MM.1S (cell line): Measurements from ENCODE around the gene TKTL2.

Experiments
- DNase-seq: peaks from one replicate; pipeline ENCODE4 v3.0.0-alpha.2; 2015
- H2AFZ ChIP-seq: fragments of 300-600 bp; sonication (generic); 2 replicates; pipeline ENCODE4 v1.6.0; 2016; ENCODE audit warnings: antibody characterized with exemption, low read length
- H3F3A ChIP-seq: fragments of 300-600 bp; sonication (generic); 2 replicates; pipeline ENCODE4 v1.6.1; 2016; ENCODE audit warnings: mild to moderate bottlenecking, antibody characterized with exemption, low read length, moderate library complexity, mixed read lengths; ENCODE audit not compliant: insufficient read depth
- H3K27ac ChIP-seq: fragments of 300-600 bp; sonication (generic); 2 replicates; pipeline ENCODE4 v1.5.1; 2016; ENCODE audit warnings: mild to moderate bottlenecking, low read length
- H3K27me3 ChIP-seq: fragments of 300-600 bp; sonication (generic); replicated peaks from 2 replicates; pipeline ENCODE4 v1.6.0; 2016; ENCODE audit warnings: low read length; ENCODE audit not compliant: insufficient read depth
- H3K36me3 ChIP-seq: fragments of 300-600 bp; sonication (generic); replicated peaks from 2 replicates; pipeline ENCODE4 v1.6.1; 2016; ENCODE audit warnings: mild to moderate bottlenecking, low read length, mixed read lengths; ENCODE audit not compliant: insufficient read depth
- H3K4me1 ChIP-seq: fragments of 300-600 bp; sonication (generic); 2 replicates; pipeline ENCODE4 v1.6.1; 2016; ENCODE audit warnings: low read length, mixed read lengths
- H3K4me2 ChIP-seq: fragments of 300-600 bp; sonication (generic); 2 replicates; pipeline ENCODE4 v1.6.0; 2016; ENCODE audit warnings: low read depth, low read length
- H3K4me3 ChIP-seq: fragments of 300-600 bp; sonication (generic); 2 replicates; pipeline ENCODE4 v1.5.1; 2016; ENCODE audit warnings: low read length, mixed read lengths
- H3K79me2 ChIP-seq: fragments of 300-600 bp; sonication (generic); 2 replicates; pipeline ENCODE4 v1.6.1; 2016; ENCODE audit warnings: mixed run types, low read length, mixed read lengths
- H3K9ac ChIP-seq: fragments of 300-600 bp; sonication (generic); 2 replicates; pipeline ENCODE4 v1.6.1; 2016; ENCODE audit warnings: low read length, mixed read lengths
- H3K9me2 ChIP-seq: fragments of 300-600 bp; sonication (generic); replicated peaks from 2 replicates; pipeline ENCODE4 v1.6.1; 2016; ENCODE audit warnings: mild to moderate bottlenecking, low read length, mixed read lengths; ENCODE audit not compliant: insufficient read depth
- H3K9me3 ChIP-seq: fragments of 300-600 bp; sonication (generic); replicated peaks from 2 replicates; pipeline ENCODE4 v1.6.1; 2016; ENCODE audit warnings: mild to moderate bottlenecking, low read length, mixed read lengths; ENCODE audit not compliant: insufficient read depth
- H4K20me1 ChIP-seq: fragments of 300-600 bp; sonication (generic); 2 replicates; pipeline ENCODE4 v1.6.1; 2016; ENCODE audit warnings: mild to moderate bottlenecking, low read length, moderate library complexity, mixed read lengths; ENCODE audit not compliant: insufficient read depth
- CTCF ChIP-seq: fragments of 300-600 bp; sonication (generic); IDR thresholded peaks from 2 replicates; pipeline ENCODE4 v1.5.1; 2016; ENCODE audit warnings: antibody characterized with exemption, low read length, mixed read lengths
- EZH2 ChIP-seq: fragments of 300-600 bp; sonication (generic); optimal IDR thresholded peaks from 2 replicates; pipeline ENCODE3; 2017; ENCODE audit warnings: low read depth, mild to moderate bottlenecking, antibody characterized with exemption, low read length, mixed read lengths
- EZH2phosphoT487 ChIP-seq: fragments of 300-600 bp; sonication (generic); IDR thresholded peaks from 2 replicates; pipeline ENCODE4 v1.6.1; 2018; ENCODE audit warnings: antibody characterized with exemption, low read length

The TKTL2 gene, protein sequence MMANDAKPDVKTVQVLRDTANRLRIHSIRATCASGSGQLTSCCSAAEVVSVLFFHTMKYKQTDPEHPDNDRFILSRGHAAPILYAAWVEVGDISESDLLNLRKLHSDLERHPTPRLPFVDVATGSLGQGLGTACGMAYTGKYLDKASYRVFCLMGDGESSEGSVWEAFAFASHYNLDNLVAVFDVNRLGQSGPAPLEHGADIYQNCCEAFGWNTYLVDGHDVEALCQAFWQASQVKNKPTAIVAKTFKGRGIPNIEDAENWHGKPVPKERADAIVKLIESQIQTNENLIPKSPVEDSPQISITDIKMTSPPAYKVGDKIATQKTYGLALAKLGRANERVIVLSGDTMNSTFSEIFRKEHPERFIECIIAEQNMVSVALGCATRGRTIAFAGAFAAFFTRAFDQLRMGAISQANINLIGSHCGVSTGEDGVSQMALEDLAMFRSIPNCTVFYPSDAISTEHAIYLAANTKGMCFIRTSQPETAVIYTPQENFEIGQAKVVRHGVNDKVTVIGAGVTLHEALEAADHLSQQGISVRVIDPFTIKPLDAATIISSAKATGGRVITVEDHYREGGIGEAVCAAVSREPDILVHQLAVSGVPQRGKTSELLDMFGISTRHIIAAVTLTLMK

GRCh38 chr4:163473576-163473975 lies at the start of gene TKTL2:
TKTL2 (minus strand) TSS chr4:163473754; CDS start chr4:163473734, 20 bp downstream.
- Histone ChIP-seq H3K27ac (no peak within 1 kb of the TSS), H2AFZ (no peak within 1 kb of the TSS), H3K27me3 (no peaks in the 10 kb centered on the region), H3K36me3 (no peaks in the 10 kb centered on the region), H4K20me1 (no peaks in the 10 kb centered on the region), H3K9ac (no peak within 1 kb of the TSS), H3F3A (no peaks in the 10 kb centered on the region), H3K79me2 (no peaks in the 10 kb centered on the region), H3K4me1 (no peaks in the 10 kb centered on the region), H3K4me3 (no peak within 1 kb of the TSS), H3K9me3 (no peaks in the 10 kb centered on the region), H3K9me2 (no peaks in the 10 kb centered on the region), H3K4me2 (no peak within 1 kb of the TSS)
- TF ChIP-seq CTCF, result no peak
- TF ChIP-seq EZH2phosphoT487, result no peak
- TF ChIP-seq EZH2, result no peak
- DNase-seq, result no peak

DNA sequence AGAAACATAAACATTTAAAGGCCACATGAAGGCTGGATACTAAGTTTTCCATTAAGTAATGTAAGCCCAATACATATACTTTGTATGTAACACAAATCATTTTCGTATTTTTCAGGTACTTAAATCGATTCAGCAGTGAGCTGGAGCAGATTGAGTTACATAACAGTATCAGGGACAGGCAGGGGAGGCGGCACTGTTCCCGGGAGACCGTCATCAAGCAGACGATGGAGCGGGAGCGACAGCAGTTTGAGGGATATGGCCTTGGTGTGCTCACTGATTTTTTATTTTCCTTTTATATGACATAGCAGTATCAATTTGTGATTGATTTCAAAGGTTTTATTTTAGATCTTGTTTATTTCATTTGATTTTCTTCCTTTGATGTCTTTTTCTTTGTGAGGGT lies 41.6 kb upstream of the TKTL2 start:
- no peak for DNase-seq
- no peak overlapping the region for H3K27ac ChIP-seq
- TF ChIP-seq CTCF, result no peak
- TF ChIP-seq EZH2, result no peak
- H3K4me2 ChIP-seq, result no peak overlapping the region
- H3K9me2 ChIP-seq, result no peaks in the 10 kb centered on the region
- H3K4me3 ChIP-seq, result no peak overlapping the region
- peaks cover 28% of the 10 kb centered on the region for H3K79me2 ChIP-seq
- no peaks in the 10 kb centered on the region; the same call in 1 of the 2 replicates for H4K20me1 ChIP-seq
- no peaks in the 10 kb centered on the region for H3F3A ChIP-seq
- peaks cover 11% of the 10 kb centered on the region; the same call in 1 of the 2 replicates for H3K36me3 ChIP-seq
- H3K4me1 ChIP-seq, result no peaks in the 10 kb centered on the region
- H3K27me3 ChIP-seq, result no peaks in the 10 kb centered on the region
- H3K9ac ChIP-seq, result no peak overlapping the region
- no peaks in the 10 kb centered on the region for H3K9me3 ChIP-seq
- no peak overlapping the region for H2AFZ ChIP-seq

DNA sequence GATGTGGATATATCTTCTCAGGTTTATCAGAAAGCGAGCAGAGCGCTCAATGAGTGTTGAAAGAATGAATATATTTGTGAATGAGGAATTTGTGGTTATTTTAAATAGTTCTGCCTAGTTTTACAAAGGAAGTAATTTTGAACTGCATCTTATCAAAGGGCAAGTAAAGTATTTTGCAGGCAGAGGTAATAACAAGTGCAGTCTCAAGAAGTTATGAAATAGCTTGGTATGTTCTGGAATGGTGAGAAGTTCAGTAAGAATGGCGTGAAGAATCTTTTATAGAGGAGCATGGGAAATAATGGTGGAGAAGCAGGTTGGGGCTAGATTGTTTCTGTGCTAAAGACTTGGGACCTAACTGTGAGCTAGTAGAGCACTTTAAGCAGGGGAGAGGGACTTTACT lies 31.8 kb upstream of the TKTL2 start:
- H4K20me1 ChIP-seq, result peaks cover 30% of the 10 kb centered on the region; the same call in 1 of the 2 replicates
- no peaks in the 10 kb centered on the region; the same call in 1 of the 2 replicates for H3K36me3 ChIP-seq
- no peak overlapping the region for H2AFZ ChIP-seq
- no peak overlapping the region for H3K9ac ChIP-seq
- DNase-seq, result no peak
- H3K79me2 ChIP-seq, result peaks cover 100% of the 10 kb centered on the region
- no peaks in the 10 kb centered on the region for H3K4me1 ChIP-seq
- no peaks in the 10 kb centered on the region for H3F3A ChIP-seq
- no peaks in the 10 kb centered on the region for H3K9me2 ChIP-seq
- H3K4me3 ChIP-seq, result no peak overlapping the region
- H3K4me2 ChIP-seq, result no peak overlapping the region
- no peaks in the 10 kb centered on the region for H3K9me3 ChIP-seq
- no peaks in the 10 kb centered on the region for H3K27me3 ChIP-seq
- TF ChIP-seq CTCF (no peak), EZH2 (no peak), EZH2phosphoT487 (no peak)
- H3K27ac ChIP-seq, result no peak overlapping the region
